Esophagus muscularis mucosa (tissue), 4 donors: ENCODE data around the gene LYSMD4. TPM values are rescaled to one million over a fixed set of nuclear protein-coding genes. Genes with fewer than 3 reads are reported as not detected.

ENCODE experiments used
- DNase-seq: peaks from one replicate; pipeline ENCODE4 v3.0.0-alpha.2; 2017; ENCODE audit errors: extremely low spot score
- H3K27ac ChIP-seq, 4 donors: fragments of 200-600 bp; sonication (generic); replicated peaks in 1 of 4; 1 replicate in 3 of 4; 2 replicates in 1 of 4; pipeline ENCODE4 v1.5.1; 2016 to 2019; ENCODE audit warnings: mild to moderate bottlenecking in 1 of 4
- H3K27me3 ChIP-seq, 4 donors: fragments of 200-600 bp; sonication (generic); one replicate each; pipeline versions ENCODE4 v1.5.1 to v1.6.0; 2016 to 2019
- H3K36me3 ChIP-seq, 4 donors: fragments of 200-600 bp; sonication (generic); one replicate each; pipeline ENCODE4 v1.5.1; 2016 to 2019
- H3K4me1 ChIP-seq, 4 donors: fragments of 200-600 bp; sonication (generic); one replicate each; pipeline ENCODE4 v1.5.1; 2016 to 2019
- H3K4me3 ChIP-seq, 4 donors: fragments of 200-600 bp; sonication (generic); 1 replicate in 2 of 4; 2 replicates in 2 of 4; pipeline ENCODE4 v1.5.1; 2016 to 2019; ENCODE audit warnings: mild to moderate bottlenecking in 4 of 4, moderate library complexity in 1 of 4
- H3K9me3 ChIP-seq, 4 donors: fragments of 200-600 bp; sonication (generic); 1 replicate in 3 of 4; 2 replicates in 1 of 4; pipeline ENCODE4 v1.5.1; 2016 to 2019
- EP300 ChIP-seq: sonication (generic); formaldehyde crosslinking; IDR thresholded peaks from one replicate; pipeline ENCODE4 v1.6.1; 2017; ENCODE audit warnings: antibody characterized with exemption
- POLR2A ChIP-seq: fragments of 450-650 bp; IDR thresholded peaks from one replicate; pipeline ENCODE4 v1.6.1; 2017; ENCODE audit warnings: antibody characterized with exemption, moderate library complexity, mild to moderate bottlenecking, low read depth
- POLR2AphosphoS5 ChIP-seq, 2 donors: sonication (generic); formaldehyde crosslinking; IDR thresholded peaks; one replicate each; pipeline ENCODE4 v1.6.1; 2017; ENCODE audit warnings: antibody characterized with exemption in 2 of 2
- WGBS: methylation state at CpG from one replicate; pipeline ENCODE4 v1.1.5; 2018; 5-methylcytosine and 5-hydroxymethylcytosine counted together
- intact Hi-C: fragments of 100-400 bp; cut with DNase I; formaldehyde crosslinking; loops from one replicate; pipeline ENCODE4 v1.15.1; 2023
- total RNA-seq, 4 donors: library from RNA; depleted of rRNA; stranded (reverse); fragments of >200 nt; gene quantifications; one replicate each; pipeline versions ENCODE4 v1.1.0 to v1.2.1, GENCODE V29; 2016
- TF ChIP-seq, protein P1 (sequence below), 3 experiments: fragments of 200-600 bp in 2 of 3; fragments of 450-650 bp in 1 of 3; sonication (generic) in 2 of 3; IDR thresholded peaks; one replicate each; pipeline ENCODE4 v1.5.1; 2017 to 2019; ENCODE audit warnings: antibody characterized with exemption in 3 of 3, mild to moderate bottlenecking in 2 of 3, moderate library complexity in 1 of 3

The LYSMD4 gene
- total RNA-seq, 4 donors from 2014 or later: 7.6 to 15.8 (median 15.2) TPM

DNA sequence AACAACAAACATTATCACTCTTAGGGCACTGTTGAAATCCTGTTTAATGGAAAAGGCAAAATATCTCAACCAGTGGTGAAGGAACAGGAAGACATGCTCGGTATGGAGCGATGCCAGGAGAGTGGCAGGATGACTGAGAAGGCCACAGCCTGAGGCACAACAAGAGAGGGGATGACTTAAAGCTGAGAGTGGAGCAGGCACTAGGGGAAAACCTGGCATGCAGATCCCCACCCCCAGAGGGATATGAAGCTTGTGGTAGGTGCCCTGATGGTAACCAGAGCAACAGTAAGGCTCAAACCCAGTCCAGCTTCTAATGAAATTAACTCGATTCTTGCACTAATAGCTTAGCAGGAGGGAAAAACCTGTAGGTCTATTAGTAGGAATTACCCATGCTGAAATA lies 40.4 kb downstream of the LYSMD4 start:
- H3K9me3 ChIP-seq: no peaks in the 10 kb centered on the region
- H3K27ac ChIP-seq: no peak overlapping the region
- DNase-seq: no peak
- intact Hi-C loops: no loop called here
- H3K36me3 ChIP-seq: peaks cover 7 to 68% (median 44%) of the 10 kb centered on the region in 4 donors
- no peaks in the 10 kb centered on the region for H3K4me1 ChIP-seq
- WGBS: 82% methylated on average over 3 of the region's 3 CpGs
- no peak for TF ChIP-seq POLR2A
- H3K4me3 ChIP-seq: no peak overlapping the region
- H3K27me3 ChIP-seq: no peaks in the 10 kb centered on the region

DNA sequence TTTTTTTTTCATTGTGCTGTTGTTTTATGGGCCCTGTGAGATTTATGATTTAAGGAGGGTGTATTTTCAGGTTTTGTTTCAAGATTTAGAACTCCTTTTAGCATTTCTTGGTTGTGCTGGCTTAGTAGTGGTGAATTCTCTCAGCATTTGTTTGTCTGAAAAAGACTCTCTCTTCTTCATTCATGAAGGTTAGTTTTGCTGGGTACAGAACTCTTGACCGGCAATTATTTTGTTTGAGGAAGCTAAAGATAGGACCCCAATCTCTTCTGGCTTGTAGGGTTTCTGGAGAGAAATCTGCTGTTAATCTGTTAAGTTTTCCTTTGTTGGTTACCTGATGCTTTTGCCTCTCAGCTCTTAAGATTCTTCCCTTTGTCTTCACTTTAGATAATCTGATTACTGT lies 46.9 kb downstream of the LYSMD4 start:
- WGBS: 92% methylated on average over 1 of the region's 1 CpG
- intact Hi-C loops: loop anchor here (10.0 kb wide), 1 partner anchor 111 kb away; no protein-coding TSS in a partner anchor
- Histone ChIP-seq H3K27ac (no peak overlapping the region), H3K4me1 (peaks cover 0 to 13% (median 10%) of the 10 kb centered on the region in 4 donors), H3K27me3 (no peaks in the 10 kb centered on the region), H3K4me3 (no peak overlapping the region), H3K9me3 (peaks cover 0 to 8% (median 0%) of the 10 kb centered on the region in 4 donors), H3K36me3 (peaks cover 0 to 30% (median 16%) of the 10 kb centered on the region in 4 donors)
- DNase-seq: no peak
- TF ChIP-seq POLR2AphosphoS5 (IDR thresholded peaks at IDR 0.05) (no peak), POLR2A (no peak), EP300 (no peak)
- TF ChIP-seq, protein P1, sequence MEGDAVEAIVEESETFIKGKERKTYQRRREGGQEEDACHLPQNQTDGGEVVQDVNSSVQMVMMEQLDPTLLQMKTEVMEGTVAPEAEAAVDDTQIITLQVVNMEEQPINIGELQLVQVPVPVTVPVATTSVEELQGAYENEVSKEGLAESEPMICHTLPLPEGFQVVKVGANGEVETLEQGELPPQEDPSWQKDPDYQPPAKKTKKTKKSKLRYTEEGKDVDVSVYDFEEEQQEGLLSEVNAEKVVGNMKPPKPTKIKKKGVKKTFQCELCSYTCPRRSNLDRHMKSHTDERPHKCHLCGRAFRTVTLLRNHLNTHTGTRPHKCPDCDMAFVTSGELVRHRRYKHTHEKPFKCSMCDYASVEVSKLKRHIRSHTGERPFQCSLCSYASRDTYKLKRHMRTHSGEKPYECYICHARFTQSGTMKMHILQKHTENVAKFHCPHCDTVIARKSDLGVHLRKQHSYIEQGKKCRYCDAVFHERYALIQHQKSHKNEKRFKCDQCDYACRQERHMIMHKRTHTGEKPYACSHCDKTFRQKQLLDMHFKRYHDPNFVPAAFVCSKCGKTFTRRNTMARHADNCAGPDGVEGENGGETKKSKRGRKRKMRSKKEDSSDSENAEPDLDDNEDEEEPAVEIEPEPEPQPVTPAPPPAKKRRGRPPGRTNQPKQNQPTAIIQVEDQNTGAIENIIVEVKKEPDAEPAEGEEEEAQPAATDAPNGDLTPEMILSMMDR (IDR thresholded peaks at IDR 0.05): no peak

DNA sequence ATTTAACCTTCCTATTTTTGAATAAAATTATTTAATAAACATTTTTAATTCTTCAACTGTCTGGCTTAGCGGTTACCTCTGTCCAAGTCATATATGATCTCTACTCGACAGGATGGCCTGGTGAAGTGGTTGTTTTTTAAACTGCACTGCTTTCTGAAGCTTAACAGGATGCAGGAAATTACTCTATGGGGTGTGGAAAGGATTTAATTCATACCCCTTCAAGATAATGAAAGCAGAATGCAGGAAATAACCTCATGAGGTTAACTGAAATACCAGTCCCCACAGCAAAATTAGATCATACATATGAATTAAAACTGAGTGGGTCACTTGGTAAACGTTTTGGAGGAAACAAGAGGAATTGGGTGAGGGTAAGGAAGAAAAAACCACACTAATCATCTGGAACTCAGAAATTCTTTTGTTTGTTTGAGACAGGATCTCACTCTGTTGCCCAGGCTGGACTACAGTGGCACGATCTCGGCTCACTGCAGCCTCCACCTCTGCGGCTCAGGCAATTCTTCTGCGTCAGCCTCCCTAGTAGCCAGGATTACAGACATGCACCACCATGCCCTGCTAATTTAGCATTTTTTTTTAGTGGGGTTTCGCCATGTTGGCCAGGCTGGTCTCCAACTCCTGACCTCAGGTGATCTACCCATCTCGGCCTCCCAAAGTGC lies 50.1 kb downstream of the LYSMD4 start:
- intact Hi-C loops: loop anchor here (10.0 kb wide), 1 partner anchor 108 kb away; no protein-coding TSS in a partner anchor
- Histone ChIP-seq H3K27me3 (no peaks in the 10 kb centered on the region), H3K9me3 (peaks cover 0 to 8% (median 0%) of the 10 kb centered on the region in 4 donors), H3K4me1 (peaks cover 3 to 21% (median 15%) of the 10 kb centered on the region in 4 donors), H3K27ac (peak overlapping the region; percentile 3 to 58 (median 42)), H3K4me3 (no peak overlapping the region), H3K36me3 (peaks cover 0 to 18% (median 11%) of the 10 kb centered on the region in 4 donors)
- TF ChIP-seq EP300 (no peak), POLR2A (no peak), POLR2AphosphoS5 (IDR thresholded peaks at IDR 0.05) (no peak)
- TF ChIP-seq, protein P1 (IDR thresholded peaks at IDR 0.05): no peak
- no peak for DNase-seq
- WGBS: 82% methylated on average over 9 of the region's 9 CpGs

DNA sequence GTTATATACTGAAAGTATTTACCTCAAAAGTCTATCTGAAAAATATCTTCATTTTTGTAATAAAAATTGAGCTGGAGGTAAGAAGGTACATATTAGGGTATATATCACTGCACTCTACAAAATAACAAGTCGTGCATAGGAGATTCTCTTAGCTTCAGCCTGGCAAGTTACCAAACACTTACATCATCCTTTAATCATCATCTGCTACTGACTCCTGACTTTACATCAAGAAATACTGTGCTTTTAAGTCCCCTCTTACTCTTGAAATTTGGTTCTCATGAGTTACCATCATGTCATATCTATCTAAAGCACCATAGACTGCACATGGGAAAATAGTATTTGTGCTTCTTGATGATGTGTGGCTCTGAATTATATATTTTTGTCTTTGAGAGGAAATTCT lies 50.8 kb downstream of the LYSMD4 start:
- TF ChIP-seq POLR2AphosphoS5 (IDR thresholded peaks at IDR 0.05) (no peak), EP300 (no peak), POLR2A (no peak)
- TF ChIP-seq, protein P1 (IDR thresholded peaks at IDR 0.05): no peak
- peak overlapping the region; percentile 3 to 58 (median 37) for H3K27ac ChIP-seq

DNA sequence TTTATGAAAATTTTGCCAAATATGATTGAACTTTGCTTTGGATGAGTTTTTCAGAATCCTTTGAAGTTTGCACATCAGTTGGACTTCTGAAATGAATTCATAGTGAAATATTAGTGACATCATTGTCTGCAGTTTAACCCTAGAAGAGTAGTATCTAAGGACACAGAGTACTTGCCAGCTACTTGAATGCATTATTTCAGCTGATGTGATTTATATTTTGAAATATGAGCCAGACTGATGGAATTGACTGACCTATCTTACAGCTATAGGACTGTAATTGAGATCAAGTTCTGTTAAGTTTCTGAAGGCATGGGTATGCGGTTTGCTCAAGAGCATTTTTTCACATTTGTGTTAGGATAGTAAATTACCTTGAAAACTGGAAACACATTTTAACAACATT lies 51.2 kb downstream of the LYSMD4 start:
- Histone ChIP-seq H3K4me3 (no peak overlapping the region), H3K27ac (peak overlapping the region in 3 of 4 donors; percentile 25 to 58 (median 49)), H3K9me3 (peaks cover 0 to 8% (median 0%) of the 10 kb centered on the region in 4 donors), H3K4me1 (peaks cover 3 to 21% (median 19%) of the 10 kb centered on the region in 4 donors), H3K36me3 (peaks cover 2 to 30% (median 16%) of the 10 kb centered on the region in 4 donors), H3K27me3 (no peaks in the 10 kb centered on the region)
- WGBS: 63% methylated on average over 1 of the region's 1 CpG
- intact Hi-C loops: loop anchor here (10.0 kb wide), 1 partner anchor 107 kb away; no protein-coding TSS in a partner anchor
- TF ChIP-seq POLR2AphosphoS5 (IDR thresholded peaks at IDR 0.05) (no peak), EP300 (no peak), POLR2A (no peak)
- TF ChIP-seq, protein P1 (IDR thresholded peaks at IDR 0.05): no peak
- no peak for DNase-seq

More for the DNA sequence above, 50.8 kb downstream of the LYSMD4 start:
- intact Hi-C loops: loop anchor here (10.0 kb wide), 1 partner anchor 108 kb away; no protein-coding TSS in a partner anchor
- H3K9me3 ChIP-seq: peaks cover 0 to 8% (median 0%) of the 10 kb centered on the region in 4 donors
- H3K36me3 ChIP-seq: peaks cover 0 to 25% (median 13%) of the 10 kb centered on the region in 4 donors
- DNase-seq: no peak
- no peak overlapping the region for H3K4me3 ChIP-seq
- 18% methylated on average over 1 of the region's 1 CpG for WGBS
- no peaks in the 10 kb centered on the region for H3K27me3 ChIP-seq
- H3K4me1 ChIP-seq: peaks cover 3 to 21% (median 17%) of the 10 kb centered on the region in 4 donors
